Hippocampal formation (tissue), 2 donors: ENCODE results near the gene HIPK2.
A peak's percentile ranks its signal among the peaks of the same experiment; 100 is the strongest.

ENCODE experiments used
- DNase-seq, 2 donors: peaks; one replicate each; lab custom pipeline; 2025; lab: John Stamatoyannopoulos, UW

The HIPK2 gene

DNA sequence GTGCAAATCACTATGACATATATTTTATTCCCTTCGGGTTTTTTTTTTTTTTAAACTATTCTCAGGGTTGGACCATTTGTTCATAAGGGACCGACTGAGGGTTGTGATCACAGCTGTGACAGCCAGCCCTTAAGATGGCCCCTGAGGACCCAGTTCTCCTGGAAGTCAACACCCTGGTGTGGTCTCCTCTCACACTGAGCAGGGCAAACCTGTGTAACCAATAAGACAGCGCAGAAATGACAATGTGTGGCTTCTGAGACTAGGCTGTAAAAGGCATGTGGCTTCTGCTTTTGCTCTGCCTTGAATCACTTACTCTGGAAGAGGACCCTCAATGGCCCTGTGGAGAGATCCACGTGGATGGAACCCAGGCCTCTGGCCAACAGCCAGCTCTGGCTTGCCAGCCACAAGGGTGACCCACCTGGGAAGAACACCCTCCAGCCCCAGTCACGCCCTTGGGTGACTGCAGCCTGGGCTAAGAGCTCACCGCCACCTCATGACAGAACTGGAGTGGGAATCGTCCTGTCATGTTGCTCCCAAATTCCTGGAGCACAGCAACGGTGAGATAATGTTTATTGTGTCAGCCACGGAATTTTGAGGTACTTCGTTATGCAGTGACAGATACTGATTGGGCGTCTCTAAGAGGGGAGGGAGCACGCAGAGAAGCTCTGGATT lies 127.2 kb downstream of the HIPK2 start:
- DNase-seq: no peak

DNA sequence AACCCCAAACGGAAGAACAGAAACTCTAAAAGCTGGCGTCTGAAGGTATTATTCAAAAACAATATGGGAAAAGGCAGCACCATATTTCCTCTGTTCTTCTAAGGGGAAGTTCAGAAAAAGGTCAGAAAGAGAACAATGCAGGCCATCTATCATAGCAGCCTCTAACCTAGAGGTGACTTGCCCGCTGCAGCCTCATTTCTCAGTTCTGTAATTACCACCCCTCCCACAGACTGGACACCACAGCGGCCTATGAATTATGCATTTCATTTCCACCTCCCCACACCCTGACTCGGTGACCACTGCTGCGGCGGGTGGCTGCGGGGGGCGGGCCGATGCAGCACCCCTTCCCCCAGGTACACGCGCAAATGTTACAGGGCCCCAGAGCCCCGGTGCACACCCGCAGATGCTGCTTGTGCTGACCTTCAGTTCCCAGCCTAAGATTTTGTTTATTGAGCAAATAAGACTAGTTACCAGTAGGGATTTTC lies 128.8 kb downstream of the HIPK2 start:
- no peak for DNase-seq

DNA sequence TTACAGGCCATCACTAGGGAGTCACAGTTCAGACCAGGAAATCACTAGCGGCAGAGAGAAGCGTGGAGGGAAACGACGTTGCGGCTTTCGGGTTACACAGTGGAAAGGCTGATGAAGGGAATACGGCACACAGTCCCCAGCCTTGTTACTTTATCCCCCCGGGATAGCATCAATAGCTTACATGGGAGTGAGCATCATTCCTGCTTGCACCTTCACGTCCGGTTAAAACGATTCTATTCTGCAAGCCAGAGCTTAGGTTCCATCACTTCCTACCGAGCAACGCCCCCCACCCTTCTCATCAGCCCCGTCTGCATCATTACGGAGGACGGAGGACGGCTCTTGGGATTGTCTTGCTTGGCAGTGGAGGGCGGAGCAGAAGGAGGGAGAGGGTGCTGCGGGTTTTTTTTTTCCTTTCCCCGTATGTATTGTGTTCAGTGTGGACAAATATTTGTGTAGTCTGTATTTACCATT lies 129.4 kb downstream of the HIPK2 start:
- DNase-seq: no peak

DNA sequence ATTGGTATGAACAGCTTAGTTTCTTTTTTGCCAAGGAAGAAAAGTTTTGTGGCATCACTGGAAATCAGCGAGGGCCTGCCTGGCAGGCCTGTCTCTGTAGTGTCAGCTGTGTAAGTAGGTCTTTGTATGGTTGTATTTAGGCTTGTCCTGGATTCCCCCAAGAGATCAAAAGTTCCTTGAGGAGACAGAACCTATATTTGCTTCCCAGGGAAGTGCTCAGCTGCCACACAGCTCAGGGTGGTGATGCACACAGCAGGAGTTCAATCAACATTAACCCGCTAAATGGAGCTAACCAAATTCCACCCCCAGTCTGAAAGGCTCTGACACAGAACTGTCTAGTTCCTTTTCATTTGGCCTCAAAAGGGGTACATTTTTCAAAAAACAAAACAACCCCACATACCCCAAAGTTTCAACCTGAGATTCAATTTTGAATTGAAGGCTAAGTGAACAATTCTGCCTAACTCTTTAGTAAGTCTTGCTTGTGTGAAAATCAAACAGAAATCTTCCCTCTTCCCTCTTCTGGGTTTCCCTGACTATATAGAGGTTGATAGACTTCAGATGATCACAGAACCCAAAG lies 129.9 kb downstream of the HIPK2 start:
- peak in 1 of 2 donors; percentile 29 for DNase-seq

DNA sequence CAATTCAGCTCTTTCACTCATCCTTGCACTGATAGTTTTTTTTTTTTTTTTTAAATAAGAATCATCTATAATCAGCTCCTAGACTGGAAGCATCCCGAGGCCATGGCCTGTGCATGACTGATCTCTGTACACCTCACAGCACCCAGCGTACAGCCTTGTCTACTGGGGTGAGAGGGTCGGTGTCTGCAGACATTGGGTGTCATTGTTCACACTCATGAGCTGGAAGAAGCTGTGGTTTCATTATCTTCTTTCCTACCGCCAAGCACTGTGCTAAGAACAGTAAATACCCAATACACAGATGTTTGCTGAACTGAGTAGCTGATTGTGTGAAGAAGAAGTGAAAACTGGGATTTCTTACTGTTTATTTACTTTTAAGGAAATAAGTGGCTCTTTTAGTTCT lies 130.7 kb downstream of the HIPK2 start:
- no peak for DNase-seq

DNA sequence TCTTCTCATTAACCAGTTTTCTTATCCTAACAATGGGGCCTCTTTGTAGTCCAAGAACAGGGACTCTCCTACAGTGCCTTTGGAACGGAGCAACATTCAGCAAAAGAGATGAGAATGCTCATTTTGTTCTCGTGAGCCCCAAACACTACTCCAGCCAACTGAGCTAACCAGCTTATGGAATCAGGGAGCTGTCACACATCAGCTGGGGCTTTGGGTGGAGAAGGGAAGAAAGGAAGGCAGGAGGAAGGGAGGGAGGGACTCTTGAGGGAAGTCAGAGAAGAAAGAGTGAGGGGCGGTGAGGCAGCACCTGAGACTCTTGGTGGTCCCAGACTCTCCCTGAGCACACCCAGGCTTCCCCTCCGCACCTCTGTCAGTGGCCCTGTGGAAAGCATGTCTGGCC lies 131.2 kb downstream of the HIPK2 start:
- DNase-seq: peak; percentile 54 to 84

DNA sequence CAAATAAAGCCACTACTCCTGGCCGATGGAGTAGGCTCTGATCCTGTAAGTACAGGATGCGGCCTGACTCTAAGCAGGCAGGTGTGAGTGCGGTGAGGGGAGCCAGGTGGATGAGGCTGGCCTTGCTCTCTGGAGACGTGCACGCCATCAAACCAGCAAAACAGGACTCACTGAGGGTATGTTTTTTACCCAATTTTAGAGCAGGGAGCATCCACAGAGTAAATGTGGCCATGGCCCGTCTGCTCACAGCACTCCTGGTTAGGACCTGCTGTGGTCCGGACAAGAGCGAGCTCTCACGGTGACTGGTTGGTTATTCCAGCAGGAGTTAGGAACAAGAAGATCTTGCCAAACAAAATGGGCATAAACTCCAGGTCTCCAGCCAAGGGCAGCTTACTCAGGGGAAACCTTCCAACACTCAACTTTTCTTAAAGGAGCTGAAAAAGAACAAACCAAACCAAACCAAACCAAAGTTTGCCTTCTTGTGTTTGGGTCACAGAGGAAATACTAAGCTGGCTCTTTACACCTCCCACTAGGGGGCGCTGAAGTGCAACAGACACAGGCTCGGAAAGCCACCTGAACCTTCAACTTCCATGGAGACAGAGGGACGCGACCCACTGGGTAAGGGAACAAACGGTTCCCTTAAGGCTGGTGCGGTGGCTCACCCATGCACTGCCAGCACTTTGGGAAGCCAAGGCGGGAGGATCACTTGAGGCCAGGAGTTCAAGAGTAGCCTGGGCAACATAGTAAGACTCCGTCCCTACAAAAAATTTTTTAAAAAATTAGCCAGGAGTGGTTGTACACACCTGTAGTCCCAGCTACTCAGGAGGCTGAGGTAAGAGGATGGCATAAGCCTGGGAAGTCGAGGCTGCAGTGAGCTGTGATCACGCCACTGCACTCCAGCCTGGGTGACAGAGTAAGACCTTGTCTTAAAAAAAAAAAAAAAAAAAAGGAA lies 131.9 kb downstream of the HIPK2 start:
- peak; percentile 84 to 87 for DNase-seq

DNA sequence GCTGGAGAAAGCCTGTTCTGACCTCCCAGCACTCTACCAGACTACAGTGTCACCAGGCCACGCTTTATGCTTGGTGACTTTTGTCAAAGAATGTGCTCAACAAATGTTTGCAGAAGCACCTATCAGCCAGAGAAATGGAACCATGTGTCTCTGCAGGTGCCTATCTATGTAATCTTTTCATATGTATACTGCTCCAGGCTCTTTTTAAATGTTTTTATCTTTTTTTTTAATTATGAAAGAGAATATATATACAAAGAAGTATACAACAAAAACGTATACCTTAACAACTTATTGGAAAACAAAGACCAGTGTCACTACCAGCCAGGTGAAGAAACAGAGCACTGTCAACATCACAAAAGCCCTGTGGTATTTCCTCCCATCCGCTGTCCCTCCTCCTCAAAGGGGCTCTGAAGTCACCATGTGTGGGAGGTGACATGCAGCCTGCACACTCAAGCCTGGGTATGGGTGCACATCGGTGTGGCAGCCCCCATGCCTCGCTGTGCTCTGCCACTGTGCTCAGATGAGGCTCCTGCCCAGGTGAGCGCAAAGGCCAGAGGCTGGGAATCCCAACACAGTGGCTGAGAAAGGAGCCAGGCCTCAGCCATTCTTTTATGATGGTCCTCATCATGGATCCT lies 133.7 kb downstream of the HIPK2 start:
- no peak for DNase-seq

DNA sequence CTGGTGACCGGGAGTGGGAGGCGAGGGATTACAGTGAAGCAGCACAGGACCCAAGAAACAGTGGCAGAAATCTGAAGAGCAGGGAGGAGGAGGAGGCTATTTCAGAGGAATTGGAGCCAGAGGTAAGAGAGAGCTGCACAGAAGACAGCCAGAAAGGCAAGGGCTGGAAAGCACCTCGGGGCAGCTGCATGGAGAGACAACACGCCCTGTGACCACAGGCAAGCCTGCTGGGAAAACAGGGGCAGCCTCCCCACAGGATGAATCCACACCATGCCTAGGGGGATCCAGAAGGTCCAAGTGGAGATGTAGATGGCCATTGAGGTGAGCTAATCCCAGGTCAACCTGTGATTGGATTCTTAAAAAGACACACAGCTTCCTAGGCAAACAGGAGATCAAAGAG lies 135.5 kb downstream of the HIPK2 start:
- DNase-seq: no peak

DNA sequence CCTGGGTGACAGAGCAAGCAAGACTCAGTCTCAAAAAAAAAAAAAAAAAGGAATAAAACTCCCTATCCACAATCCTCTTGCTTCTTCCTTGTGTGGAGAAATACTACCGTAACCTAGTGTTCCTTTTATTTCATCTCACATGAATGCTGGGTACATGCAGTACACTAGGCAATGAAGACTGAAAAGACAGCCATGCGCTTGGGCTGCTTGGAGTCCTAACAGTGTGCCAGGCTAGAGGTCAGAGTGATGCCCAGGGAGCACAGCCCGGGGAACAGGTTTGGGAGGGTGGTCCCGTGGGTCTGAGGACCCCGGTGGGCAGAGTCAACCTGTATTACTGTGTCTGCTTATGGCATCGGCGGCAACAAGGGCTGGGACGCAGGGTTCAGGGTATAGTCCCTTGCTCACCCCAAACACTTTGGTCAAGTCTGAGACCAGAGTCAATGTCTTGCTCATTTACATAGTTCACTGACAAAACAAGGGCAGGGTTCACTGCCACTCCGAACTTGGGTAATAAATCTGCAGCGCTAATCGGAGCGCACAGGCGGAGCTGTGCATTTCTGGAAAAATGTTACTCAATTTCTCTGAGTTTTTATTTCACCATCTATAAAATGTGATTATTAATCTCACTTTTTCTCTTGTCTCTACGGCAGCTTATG lies 136.3 kb downstream of the HIPK2 start:
- no peak for DNase-seq

DNA sequence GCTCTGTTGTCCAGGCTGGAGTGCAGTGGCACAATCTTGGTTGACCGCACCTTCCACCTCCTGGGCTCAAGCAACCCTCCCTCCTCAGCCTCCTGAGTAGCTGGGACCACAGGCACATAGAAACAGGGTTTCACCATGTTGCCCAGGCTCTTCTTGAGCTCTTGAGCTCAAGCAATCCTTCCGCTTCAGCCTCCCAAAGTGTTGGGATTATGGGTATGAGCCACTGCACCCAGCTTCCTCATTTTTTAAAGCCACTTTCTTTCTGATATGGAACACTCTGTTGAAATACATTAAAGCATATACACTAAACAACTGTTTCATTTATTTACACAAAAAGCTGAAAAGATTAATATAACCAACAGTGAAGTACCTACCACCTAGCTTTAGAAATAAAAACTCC lies 137.1 kb downstream of the HIPK2 start:
- no peak for DNase-seq

DNA sequence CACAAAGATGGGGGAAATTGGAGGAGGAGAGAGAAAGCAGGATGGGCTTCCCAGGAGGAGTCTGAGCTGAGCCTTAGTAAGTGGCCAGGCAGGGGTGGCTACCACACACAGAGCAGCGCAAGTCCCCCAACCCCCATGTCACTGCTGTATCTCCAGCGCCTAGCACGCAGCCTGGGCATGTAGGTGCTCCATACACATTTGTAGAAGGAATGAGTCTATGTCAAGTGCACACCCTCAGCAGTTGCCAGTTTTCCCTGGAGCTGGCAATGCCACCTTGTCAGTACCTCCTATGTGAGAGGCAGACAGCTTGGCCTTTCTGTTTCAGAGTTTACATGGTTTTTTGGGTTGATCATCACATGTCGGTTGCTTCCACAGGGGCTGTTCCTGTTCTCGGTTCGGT lies 138.2 kb downstream of the HIPK2 start:
- no peak for DNase-seq

DNA sequence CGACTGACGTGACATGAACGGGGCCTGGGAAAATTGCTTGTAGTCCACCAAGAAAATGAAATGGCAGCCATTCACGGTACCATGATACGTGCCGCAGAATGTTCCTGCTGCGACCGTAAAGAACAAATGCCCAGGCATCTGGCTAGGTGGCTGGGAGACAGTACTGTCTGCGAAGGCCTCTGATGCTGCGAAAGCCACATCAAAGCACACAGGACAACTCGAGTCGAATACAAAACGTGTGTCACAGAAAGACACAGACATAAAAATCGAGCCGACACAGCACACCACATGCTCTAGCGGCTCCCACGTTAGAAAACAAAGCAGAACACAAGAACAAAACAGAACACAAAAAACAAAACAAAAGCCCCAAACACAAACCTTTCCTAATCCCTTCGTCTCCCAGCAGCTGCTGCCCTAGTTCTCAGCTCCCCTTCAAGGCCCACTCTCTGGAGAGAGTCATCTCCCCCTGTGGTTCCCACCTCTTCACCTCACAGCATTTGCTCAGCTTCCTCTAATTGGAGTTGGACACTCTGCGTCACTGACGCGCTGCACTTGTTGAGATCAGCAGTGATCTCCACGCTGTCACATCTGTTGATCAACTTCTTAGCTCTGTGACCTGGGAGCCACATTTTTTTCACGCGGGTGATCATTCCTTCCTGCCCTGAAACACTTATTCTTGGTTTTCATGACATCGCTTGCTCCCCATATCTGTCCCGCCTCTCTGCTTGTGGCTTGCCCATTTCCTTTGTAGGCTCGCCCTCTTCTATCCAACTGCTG lies 142.1 kb downstream of the HIPK2 start:
- DNase-seq: no peak

DNA sequence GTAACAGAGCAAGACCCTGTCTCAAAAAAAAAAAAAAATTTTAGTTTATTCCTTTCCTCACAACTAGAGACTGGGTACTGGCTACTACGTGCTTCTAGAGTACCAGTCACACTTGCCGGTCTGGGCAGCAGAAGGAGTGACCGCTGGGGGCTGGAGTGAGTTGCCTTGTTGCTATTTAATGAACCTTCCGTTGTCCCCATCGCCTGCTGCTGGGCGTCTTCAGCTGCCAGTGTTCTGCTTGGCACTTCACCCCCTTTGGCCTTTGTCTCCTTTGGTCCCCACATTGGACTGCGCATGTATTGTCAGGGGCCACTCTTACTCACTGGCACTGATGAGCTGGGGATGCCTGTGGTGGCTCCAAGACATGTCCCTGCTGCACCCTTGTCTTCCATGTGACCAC lies 143.7 kb downstream of the HIPK2 start:
- DNase-seq: peak in 1 of 2 donors; percentile 38

DNA sequence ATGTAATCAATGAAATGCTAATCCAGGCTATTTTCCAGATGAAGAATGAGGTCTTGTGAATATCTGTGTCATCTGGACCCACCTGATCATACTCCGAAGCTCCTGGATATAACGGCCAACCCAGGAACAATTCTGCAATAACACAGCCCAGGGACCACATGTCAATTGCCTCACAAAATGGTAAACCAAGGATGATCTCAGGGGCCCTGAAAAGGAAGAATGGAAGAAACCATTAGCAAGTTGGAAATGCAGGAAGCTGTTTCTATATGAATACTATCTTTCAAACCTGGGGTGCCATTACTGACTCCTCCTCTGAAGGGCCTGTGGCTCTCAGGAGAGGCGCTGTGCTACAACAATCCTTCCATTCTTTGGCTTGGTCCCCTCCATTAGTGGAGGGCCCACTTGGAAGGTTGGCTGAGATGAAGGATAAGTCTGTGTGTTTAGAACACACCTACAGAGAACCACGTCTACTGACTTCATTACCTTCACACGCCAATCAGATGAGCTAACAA lies 146.2 kb downstream of the HIPK2 start:
- no peak for DNase-seq

DNA sequence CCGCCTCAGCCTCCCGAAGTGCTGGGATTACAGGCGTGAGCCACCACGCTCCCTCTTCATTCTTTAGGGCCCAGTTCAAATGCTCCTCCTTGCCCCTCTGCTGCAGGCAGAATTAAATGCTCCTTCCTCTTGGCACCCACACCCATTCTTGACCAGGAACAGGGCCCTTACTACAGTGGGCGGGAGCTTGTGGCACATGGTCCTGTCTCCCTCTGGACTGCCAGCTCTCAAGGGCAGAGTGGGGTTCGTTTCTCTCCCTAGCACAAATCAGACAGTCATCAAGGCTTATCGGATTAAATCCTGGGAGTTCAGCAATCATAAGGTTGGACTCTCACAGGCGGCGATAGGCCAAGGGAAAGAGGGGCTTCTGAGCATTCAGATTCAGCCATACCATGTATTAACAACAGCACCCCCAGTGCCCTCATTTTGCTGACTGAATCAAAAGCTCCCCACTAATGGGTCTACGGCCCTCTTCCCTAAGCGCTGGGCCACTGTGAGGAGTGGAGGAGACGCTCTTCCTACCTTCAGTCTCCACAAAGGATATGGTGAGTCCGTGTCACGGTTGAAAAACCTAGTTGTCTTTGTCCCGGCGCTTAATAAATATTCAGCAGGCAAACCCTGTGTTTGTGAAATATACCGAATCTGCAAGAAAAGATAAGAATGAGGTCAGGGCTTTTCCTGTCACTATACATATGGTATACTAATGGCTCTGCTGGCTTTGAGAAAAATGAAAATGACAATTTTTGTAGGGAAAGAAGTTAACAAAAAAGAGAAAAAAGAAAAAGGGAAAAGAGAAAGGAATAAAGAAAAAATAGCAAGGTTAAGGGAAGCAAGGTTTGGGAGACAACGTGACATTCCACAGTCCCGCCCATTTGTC lies 146.9 kb downstream of the HIPK2 start:
- DNase-seq: no peak

DNA sequence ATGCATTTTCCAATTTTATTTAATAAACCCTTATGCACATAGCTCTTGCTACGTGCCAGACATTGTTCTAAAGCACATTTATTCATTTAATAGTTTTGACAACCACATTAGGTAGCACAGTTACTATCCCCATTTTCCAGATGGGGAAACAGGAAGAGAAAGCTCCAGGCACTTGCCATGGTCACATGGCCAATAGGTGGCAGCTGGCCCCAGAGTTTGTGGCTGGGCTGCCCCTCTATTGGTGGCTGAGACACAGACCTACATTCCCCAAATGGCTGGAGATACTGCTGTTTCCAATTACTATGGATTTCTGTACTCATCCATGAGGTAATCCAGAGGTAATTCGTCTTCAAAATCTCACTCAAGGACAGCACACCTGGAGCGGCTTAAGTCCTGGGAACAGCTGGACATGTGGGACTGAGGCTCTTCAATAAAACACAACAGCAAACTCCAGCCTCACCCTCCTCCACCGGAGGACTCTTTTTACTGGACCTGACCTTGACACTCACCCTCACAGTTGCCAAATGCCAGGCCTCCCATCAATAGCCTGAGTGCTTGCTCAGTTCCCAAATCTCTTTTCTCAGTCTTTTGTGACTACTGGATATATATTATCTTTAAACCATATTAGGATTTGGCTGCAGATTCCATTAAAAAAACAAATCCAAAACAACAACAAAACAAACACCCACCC lies 148.3 kb downstream of the HIPK2 start:
- no peak for DNase-seq

DNA sequence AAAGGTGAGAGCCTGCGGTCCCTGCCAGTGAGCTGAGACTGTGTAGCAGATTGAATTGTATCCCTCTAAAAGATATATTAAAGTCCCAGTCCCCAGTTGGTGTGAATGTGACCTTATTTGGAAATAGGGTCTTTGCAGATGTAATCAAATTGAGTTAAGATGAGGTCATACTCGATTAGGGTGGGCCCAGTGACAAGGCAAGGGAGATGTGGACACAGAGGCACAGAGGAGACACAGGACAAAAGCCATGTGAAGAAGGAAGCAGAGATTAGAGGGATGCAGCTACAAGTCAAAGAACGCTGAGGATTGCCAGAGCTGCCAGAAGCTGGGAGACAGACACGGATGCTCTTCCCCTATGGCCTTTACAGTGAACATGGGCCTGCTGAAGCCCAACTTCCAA lies 150.0 kb downstream of the HIPK2 start:
- DNase-seq: no peak

DNA sequence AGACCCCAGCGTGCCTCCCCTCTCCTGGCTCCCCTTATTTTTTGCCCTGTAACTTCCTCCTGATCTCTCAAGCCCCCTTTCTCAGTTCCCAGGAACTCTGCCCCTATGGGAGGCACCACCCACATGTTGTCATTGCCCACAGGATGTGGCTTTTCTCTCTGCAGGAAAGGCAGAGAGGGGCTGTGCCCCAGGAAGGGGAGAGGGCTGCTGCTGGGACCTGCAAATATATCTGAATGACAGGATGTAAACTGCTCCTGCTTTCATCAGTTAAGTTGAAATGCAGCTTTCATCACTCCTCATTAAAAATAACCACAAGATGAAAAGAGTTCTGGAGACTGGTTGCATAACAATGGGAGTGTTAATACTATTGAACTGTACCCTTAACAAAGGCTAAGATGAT lies 151.0 kb downstream of the HIPK2 start:
- no peak for DNase-seq
